Hematopoietic multipotent progenitor cell treated with erythropoietin and hydrocortisone succinate and interleukin-3 and kit ligand, for 8 days (in vitro differentiated cells): ENCODE results near the gene CHN2.

Experiments
- DNase-seq: peaks from one replicate; pipeline ENCODE4 v3.0.0-alpha.2; 2015

The CHN2 gene

GRCh38 chr7:29340696-29341095 lies 146.1 kb downstream of the CHN2 start:
- no peak for DNase-seq

DNA sequence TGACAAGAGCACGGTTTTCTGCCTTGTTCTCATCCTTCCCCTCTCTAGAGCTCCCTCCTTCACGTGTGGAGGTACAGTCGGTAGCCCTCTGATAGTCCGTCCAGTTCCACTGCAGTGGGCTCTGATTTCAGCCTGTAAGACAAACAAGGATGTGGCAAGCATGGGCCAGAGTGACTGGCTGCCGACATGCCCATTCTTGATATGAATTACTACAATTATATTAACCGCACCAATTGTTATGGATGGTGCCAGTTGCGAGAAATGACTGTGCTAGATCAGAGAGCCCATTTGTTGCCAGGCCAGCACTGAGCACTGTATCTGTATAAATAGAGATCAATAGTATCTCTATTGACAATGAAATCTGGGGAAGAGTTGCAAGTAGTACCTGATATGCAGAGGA lies 146.6 kb downstream of the CHN2 start:
- no peak for DNase-seq

DNA sequence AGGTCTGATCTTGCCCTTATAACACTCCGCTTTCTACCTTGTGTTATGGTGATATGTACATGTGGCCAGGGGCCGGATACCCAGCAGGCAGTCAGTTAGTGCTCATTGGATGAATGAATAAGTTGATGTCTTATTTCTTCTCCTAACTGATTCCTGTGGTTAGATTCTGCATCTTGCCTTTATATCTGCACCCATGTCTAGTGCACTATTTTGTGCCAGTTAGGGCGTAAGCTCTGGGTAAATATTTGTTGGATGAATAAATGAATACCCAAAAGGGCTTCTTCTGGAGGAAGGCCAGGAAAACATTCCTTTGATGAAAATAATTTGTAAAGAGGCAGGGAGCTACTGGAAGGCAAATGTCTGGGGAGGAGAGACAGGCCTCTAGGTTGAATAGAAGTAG lies 148.2 kb downstream of the CHN2 start:
- no peak for DNase-seq

DNA sequence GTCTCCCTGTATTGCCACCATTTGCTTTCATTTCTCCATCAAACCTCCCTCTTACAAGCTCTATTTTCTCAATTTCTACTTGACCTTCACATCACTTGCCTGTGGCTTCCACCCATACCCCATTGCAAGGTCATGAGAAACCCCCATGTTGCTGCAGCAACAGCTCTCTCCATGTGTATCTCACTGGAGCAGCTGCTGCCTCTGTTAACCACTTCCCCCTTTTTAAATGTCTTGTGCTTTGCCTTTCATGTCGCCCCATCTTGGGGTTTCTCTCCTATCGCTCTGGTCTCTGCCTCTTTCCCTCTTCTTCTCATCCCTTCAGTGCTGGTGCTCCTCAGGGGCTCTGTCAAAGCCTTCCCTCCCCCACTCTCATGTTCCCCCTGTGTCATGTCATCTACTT lies 148.8 kb downstream of the CHN2 start:
- peak; percentile 66 for DNase-seq

- no peak for DNase-seq
These were observed 149.9 kb downstream of the CHN2 start for GRCh38 chr7:29344334-29344978.

- peak; percentile 48 for DNase-seq
These were observed 151.0 kb downstream of the CHN2 start for GRCh38 chr7:29345590-29345989.

DNA sequence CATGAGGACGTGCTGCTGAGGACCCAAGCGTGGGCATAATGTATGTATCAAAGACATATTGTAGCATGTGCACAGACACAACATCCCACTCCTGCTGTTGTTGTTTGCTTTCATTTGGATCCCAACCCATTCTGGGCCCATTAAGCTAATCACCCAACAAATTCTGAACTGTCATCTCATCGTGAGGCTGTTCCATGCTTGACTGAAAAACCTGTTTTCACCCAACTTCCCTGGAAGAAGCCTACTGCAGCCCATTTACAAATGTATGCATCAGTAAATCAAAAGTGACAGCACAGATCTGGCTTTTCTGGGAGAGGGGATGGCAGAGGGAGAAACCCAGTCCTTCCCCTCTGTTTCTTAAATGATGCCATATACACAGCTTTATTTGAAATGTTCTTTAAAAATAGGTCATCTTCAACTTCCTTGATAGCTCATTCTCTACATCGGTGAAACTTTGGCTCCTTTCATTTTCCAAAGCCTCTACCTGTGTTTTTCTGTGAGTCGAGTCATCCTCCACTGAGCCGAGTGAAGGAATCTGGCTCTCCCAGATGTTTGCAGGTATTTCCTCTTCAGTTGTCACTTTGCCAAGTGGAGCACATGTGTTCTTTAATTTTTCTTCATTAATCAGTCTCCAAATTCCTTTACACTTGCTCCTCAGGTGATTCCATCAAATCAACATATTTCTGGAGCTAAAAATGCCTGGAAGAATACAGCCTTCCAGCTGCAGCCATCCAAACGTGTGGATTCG lies 151.8 kb downstream of the CHN2 start:
- no peak for DNase-seq

DNA sequence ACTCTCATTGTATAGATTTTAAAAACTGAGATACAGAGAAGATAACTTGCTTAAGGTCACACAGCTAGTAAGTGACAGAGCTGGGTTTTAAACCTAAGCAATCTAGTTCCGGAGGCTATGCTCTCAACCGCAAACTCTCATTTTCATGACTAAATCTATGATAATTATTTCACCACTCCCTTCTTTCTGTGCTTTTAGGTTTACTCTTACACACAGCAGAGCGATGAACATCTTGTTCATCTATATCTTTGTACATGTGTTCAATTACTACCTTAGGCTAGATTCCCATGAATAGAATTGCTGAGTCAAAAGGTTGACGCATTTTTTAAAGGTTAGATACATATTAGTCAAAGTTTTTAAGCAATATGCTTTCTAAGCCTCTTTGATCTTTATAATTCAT lies 154.8 kb downstream of the CHN2 start:
- DNase-seq: no peak

DNA sequence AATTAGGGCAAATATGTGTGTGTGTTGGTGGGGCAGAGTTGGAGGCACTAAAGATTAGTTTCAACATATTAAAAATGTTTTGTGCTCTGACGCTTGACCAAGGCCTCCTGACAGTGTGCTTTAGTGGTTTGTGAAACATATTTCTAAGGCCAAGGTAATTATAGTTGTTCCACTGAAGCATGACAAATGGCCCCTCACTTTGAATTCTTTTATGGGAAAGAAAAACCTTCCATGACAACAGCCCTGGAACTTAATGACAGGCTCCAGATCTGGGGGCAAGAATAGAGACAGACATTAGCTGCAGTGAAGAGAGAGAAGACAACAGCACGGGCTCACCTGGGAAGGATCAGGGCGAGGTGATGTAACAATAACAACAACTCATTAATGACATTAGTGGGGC lies 155.8 kb downstream of the CHN2 start:
- DNase-seq: no peak

DNA sequence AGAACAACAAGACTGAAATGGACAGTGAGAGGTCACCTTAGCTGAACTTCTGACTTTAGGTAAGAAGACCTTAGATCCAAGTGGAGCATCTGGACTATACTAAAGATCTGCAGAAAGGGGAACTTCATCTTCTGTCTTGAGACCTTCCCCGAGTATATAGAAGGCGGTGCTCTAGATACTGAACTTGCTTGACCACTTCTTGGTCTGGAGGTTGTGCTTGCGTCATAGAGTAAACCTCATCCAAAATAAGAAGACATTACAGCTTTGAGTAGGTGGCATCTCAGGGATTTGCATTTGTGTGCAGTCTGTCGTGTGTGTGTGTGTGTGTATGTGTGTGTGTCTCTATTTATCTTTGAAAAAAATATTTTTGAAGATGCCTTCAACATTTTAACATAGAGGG lies 157.5 kb downstream of the CHN2 start:
- DNase-seq: no peak

DNA sequence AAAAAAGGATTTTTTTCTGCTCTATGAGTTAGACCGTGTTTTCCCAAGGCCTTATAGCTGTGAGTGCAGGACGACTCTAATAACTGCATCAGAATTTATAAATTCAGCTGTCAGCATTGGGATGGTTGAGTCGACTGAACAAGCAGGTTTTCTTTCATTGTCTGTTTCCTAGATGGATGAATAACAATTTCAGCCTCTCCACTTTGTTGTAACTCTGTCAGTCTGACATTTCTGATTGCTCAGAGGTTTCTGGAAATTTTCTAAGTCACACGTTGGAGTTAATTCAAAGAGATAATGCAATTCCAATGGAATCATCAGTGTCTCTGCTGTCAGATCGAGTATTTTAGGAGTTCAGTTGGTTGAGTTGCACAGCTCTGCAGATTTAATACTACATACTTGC lies 159.2 kb downstream of the CHN2 start:
- no peak for DNase-seq

DNA sequence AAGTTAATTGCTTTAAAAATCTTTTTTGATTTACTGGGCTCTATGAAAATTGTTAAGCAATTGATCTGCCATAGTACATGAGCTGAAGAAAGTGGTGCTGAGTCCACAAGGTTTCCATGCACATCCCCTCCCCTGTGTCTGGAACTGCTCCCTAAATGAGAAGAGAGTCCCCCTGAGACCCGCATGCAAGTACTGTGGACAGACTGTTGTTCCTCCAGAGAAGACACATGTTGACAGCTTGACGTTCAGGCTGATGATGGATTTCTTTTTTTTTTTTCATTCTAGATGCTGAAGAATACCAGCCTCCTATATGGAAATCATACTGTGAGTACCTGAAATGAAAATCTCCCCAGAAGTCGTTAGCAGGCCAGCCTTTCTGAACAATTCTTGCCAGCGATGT lies 159.8 kb downstream of the CHN2 start:
- DNase-seq: no peak

DNA sequence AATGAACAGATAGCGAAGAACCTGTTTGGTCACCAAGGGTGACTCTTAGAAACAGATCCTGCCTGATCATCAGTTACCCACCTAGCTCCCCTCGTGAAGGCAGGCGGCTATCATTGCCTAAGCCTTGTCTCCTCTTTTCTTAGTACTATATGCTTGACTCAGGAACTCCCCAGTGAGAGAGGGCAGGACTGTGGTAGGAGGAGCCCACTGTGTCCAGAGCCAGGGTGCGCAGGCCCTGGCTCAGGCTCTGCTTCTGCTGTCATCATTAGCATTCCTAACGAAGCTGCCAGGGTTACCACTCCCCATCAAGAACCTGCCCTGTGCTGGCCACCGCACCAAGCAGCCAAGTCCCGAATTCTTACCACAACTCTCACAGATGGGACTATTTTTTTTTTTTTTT lies 160.8 kb downstream of the CHN2 start:
- no peak for DNase-seq

GRCh38 chr7:29356631-29357030 lies 162.1 kb downstream of the CHN2 start:
- DNase-seq: no peak

- DNase-seq: no peak
These were observed 165.0 kb downstream of the CHN2 start for GRCh38 chr7:29359482-29360093.

- no peak for DNase-seq
These were observed 166.4 kb downstream of the CHN2 start for GRCh38 chr7:29360633-29361625.

GRCh38 chr7:29362380-29362779 lies 167.8 kb downstream of the CHN2 start:
- no peak for DNase-seq

- DNase-seq: no peak
These were observed 169.3 kb downstream of the CHN2 start for GRCh38 chr7:29363636-29364425.

- DNase-seq: no peak
These were observed 170.1 kb downstream of the CHN2 start for GRCh38 chr7:29364661-29365060.

GRCh38 chr7:29365423-29365822 lies 170.8 kb downstream of the CHN2 start:
- DNase-seq: no peak

DNA sequence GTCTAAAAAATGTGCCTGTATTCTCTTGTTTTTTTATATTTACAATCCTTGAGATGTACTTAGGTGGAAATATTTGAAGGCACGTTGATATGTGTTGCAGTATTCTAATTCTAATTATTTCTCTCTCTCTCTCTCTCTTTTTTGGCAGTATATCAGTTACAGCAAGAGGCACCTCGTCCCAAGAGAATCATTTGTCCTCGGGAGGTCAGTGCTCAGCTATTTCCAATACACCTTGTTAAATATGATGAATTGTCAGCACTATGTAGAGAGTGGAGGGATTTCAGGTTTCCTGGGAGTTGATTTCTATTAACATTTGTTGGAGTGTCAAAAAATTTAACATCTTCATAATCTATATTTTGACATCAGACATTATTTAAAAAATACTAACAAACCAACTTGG lies 173.2 kb downstream of the CHN2 start:
- no peak for DNase-seq

DNA sequence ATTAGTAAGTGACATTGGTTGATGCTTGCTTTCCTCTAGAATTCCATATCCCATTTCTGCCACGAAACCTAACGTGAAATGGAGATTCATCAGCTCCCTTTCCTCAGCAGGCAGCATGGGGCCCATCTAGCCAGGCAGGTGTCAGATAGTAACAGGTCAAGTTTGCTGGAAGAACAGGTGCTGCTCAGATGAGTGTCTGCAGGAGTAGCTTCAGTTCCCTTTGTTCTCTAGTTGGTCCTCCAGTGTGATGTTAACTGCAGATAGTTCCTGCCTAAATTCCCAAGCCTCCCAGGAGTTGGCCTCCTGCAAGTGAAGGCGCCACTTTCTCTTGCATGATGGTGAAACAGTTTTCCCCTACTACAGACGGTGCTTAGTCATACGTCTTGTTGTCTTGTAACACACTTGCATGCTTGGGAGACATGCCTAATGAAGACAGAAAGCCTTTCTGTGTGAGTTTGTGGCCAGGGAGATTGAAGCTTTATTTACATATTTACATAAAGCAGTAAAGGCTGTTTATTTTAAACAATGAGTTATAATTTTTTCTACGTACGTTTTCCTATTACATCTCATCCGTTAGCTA lies 175.4 kb downstream of the CHN2 start:
- DNase-seq: no peak
